Measurements from ENCODE around the gene DNAH2.

DNA sequence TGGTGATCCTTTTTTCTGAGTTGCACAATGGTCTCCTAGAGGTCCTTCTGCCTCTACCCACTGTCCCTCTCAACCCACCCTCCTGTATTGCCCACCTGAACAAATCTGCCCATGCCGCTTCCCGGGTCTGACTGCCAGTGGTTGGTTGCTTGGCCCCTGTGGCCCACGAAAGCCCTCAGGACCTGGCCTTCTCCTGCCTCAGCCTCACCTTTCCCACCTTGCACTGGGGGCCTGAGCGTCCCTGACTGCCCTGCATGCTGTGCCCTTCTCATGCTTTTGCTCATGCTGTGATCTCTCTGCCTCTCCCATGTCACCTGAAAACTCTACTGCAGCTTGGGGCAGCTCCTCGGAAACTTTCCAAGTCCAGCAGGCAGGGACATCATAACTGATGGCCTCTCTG is 102.7 kb downstream of the DNAH2 start:
- TF ChIP-seq, protein P1, sequence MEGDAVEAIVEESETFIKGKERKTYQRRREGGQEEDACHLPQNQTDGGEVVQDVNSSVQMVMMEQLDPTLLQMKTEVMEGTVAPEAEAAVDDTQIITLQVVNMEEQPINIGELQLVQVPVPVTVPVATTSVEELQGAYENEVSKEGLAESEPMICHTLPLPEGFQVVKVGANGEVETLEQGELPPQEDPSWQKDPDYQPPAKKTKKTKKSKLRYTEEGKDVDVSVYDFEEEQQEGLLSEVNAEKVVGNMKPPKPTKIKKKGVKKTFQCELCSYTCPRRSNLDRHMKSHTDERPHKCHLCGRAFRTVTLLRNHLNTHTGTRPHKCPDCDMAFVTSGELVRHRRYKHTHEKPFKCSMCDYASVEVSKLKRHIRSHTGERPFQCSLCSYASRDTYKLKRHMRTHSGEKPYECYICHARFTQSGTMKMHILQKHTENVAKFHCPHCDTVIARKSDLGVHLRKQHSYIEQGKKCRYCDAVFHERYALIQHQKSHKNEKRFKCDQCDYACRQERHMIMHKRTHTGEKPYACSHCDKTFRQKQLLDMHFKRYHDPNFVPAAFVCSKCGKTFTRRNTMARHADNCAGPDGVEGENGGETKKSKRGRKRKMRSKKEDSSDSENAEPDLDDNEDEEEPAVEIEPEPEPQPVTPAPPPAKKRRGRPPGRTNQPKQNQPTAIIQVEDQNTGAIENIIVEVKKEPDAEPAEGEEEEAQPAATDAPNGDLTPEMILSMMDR (IDR thresholded peaks at IDR 0.05): no peak
- no peak for TF ChIP-seq POLR2A (IDR thresholded peaks at IDR 0.05)
